ENCODE measurements around the gene THEMIS2.

Gene THEMIS2

GRCh38 chr1:27831568-27832410 is 40.6 kb upstream of the THEMIS2 start:
- TF ChIP-seq CTCF (IDR thresholded peaks at IDR 0.05) = no peak
- Histone ChIP-seq H3K27ac (peak overlapping the region in 1 of 2 donors; percentile 83), H3K4me3 (peak overlapping the region; percentile 84 to 96), H3K27me3 (no peaks in the 10 kb centered on the region), H3K9me3 (no peaks in the 10 kb centered on the region), H3K4me1 (peaks cover 0 to 20% (median 15%) of the 10 kb centered on the region in 4 donors), H3K36me3 (peaks cover 10 to 25% (median 21%) of the 10 kb centered on the region in 3 donors)
- no peak for DNase-seq
- intact Hi-C loops (cut with DNase I; ENCODE audit: low total_unique reads) = no loop called here

GRCh38 chr1:27832762-27833161 is 39.6 kb upstream of the THEMIS2 start:
- H3K4me3 ChIP-seq = no peak overlapping the region
- H3K27ac ChIP-seq = no peak overlapping the region
- TF ChIP-seq CTCF (IDR thresholded peaks at IDR 0.05) = no peak
- H3K36me3 ChIP-seq = peaks cover 10 to 27% (median 21%) of the 10 kb centered on the region in 3 donors
- no peaks in the 10 kb centered on the region for H3K27me3 ChIP-seq
- no peak for DNase-seq
- peaks cover 0 to 20% (median 15%) of the 10 kb centered on the region in 4 donors for H3K4me1 ChIP-seq
- intact Hi-C loops (cut with DNase I; ENCODE audit: low total_unique reads) = no loop called here
- H3K9me3 ChIP-seq = no peaks in the 10 kb centered on the region

- H3K9me3 ChIP-seq = no peaks in the 10 kb centered on the region
- TF ChIP-seq CTCF (IDR thresholded peaks at IDR 0.05) = no peak
- intact Hi-C loops (cut with DNase I; ENCODE audit: low total_unique reads) = no loop called here
Observed at GRCh38 chr1:27833470-27833869, 38.9 kb upstream of the THEMIS2 start.

DNA sequence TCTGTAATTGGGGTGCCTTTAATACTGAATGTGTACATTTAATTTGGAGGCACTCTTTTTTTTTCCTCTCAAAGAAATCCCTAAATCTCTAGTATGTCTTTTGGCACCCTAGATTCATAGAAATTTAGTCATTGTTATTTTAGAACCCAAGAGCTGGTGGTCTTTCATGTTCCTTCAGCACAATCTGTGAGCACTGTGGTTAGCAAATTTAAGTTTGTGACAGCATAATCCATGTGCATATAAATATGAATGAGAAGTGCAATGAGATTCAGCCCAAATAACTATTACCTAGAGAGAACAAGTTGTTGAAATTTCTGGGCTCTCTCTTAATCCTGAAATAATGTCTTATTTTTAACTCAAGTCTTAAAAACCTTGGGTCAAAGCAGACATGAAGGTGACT is 37.3 kb upstream of the THEMIS2 start:
- peaks cover 14 to 44% (median 34%) of the 10 kb centered on the region in 3 donors for H3K36me3 ChIP-seq
- no peak for DNase-seq
- intact Hi-C loops (cut with DNase I; ENCODE audit: low total_unique reads) = no loop called here

More at GRCh38 chr1:27833470-27833869, 38.9 kb upstream of the THEMIS2 start:
- peaks cover 10 to 28% (median 21%) of the 10 kb centered on the region in 3 donors for H3K36me3 ChIP-seq
- no peak overlapping the region for H3K4me3 ChIP-seq
- H3K4me1 ChIP-seq = peaks cover 0 to 20% (median 15%) of the 10 kb centered on the region in 4 donors
- no peaks in the 10 kb centered on the region for H3K27me3 ChIP-seq
- no peak for DNase-seq
- H3K27ac ChIP-seq = no peak overlapping the region

GRCh38 chr1:27835501-27835900 is 36.8 kb upstream of the THEMIS2 start:
- intact Hi-C loops (cut with DNase I; ENCODE audit: low total_unique reads) = no loop called here
- DNase-seq = no peak
- TF ChIP-seq CTCF (IDR thresholded peaks at IDR 0.05) = no peak
- H3K27ac ChIP-seq = no peak overlapping the region
- no peaks in the 10 kb centered on the region for H3K9me3 ChIP-seq
- peaks cover 14 to 48% (median 39%) of the 10 kb centered on the region in 3 donors for H3K36me3 ChIP-seq
- no peak overlapping the region for H3K4me3 ChIP-seq
- no peaks in the 10 kb centered on the region for H3K27me3 ChIP-seq
- H3K4me1 ChIP-seq = peaks cover 0 to 20% (median 13%) of the 10 kb centered on the region in 4 donors

More for the DNA sequence above, 37.3 kb upstream of the THEMIS2 start:
- no peak for TF ChIP-seq CTCF (IDR thresholded peaks at IDR 0.05)
- H3K4me3 ChIP-seq = no peak overlapping the region
- H3K27ac ChIP-seq = no peak overlapping the region
- peaks cover 0 to 20% (median 14%) of the 10 kb centered on the region in 4 donors for H3K4me1 ChIP-seq
- no peaks in the 10 kb centered on the region for H3K9me3 ChIP-seq
- H3K27me3 ChIP-seq = no peaks in the 10 kb centered on the region
